CD4-positive, alpha-beta T cell treated with Interleukin-17A for 1 hour (primary cell): Measurements from ENCODE around the gene USP6.
"Not testable (repeated sequence)": the region's sequence is repeated elsewhere in the genome, so short reads cannot be mapped to it uniquely, and the experiment has no call there.

Experiments
- DNase-seq: peaks from one replicate; pipeline ENCODE4 v3.0.0-alpha.2; 2020

The USP6 gene

DNA sequence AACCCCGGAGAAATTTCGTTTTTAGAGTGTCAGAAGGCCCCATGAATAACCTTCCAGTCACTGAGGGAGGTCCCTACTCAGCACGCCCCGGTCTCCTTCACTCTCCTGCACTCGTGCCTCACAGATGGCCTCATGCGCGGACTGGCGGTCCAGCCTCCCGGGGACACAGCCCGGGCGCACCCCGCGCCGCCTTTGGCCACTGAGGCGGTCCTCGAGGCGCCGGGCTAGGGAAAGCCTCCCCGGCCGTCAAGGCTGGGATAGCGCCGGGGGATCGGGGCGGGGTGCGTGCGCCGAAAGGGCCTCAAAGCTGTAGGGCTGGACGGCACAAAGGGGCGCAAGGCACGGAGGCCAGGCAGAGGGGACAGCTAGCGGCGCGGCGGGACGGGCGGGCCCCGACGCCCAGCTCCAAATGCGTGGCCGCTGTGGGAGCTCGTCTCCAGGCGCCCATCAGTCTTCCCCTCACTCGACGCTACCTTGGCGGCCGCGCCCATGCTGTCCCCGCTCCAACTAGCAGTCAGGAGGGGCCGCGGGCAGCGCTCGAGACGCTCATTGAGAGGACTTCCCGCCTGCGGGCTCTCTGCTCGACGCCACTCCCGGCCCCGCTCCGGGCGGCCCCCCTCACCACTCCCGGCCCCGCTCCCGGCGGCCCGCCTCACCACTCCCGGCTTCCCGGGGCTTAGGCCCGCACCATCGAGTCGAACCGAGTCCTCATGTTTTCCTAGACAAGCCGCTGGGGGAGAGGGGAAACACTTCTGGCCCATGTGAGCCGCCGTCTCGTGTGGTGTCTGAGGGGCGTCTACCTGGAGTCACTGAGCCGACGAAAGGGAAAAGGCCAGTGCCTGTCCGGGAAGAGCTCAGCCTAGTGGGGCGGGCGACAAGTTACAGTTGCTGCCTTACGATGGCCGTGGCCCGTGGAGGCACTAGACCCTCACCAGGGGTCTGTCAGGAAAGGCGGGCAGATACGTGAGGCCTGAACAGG, at the start of gene USP6:
USP6 (plus strand) TSS at position 360 of the 979 bp plus-strand sequence. CDS start 14,336 bp downstream, outside the sequence.
- DNase-seq, result no peak

DNA sequence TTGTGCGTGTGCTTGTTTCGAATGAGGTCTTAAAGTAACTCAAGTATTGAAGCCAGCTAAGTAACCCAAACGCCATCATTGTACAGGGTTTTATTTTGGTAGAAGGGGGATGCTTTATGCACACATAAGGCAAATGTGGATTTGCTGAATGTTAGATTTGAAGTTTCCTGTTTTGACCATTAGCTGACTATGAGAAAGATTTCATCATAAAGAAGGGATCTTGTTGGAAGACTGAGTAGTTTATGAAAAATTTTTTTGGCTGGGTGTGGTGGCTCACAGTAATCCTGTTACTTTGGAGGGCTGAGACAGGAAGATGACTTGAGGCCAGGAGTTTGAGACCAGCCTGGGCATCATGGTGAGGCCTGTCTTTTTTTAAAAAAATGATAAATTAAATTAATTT, 47.6 kb upstream of the USP6 start:
- DNase-seq, result no peak

DNA sequence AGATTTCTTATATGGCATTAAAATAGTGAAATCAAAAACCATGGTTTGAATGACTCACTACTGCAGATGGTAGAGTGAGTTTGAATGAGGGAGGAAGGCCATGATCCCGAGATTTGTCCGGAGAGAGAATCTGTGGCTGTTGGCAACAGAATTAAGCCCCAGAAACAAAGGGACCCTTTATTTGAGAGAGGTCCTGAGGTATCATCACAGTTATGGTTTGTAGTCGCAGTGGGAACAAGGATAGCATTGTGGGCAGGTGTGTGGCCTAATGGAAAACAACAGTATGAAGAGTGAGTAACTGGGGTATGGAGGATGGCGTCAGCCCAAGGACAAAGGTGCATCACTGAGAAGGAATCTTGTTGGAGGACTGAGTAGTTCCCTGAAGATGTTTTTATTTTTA, 46.1 kb upstream of the USP6 start:
- DNase-seq, result no peak

DNA sequence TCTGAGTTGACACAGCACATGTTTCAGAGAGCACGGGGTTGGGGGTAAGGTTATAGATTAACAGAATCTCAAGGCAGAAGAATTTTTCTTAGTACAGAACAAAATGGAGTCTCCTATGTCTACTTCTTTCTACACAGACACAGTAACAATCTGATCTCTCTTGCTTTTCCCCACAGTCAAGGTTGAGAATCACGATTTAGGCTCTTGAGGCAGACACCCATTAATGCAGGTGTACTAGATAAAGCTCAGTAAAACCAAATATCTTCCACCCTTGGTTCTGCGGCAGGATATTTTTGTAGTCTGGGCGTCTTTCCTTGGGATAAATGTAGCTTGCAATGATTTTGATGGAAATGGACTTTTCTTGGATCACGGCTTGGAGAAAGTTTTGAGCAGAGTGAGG, 40.4 kb upstream of the USP6 start:
- DNase-seq, result not testable (repeated sequence)

DNA sequence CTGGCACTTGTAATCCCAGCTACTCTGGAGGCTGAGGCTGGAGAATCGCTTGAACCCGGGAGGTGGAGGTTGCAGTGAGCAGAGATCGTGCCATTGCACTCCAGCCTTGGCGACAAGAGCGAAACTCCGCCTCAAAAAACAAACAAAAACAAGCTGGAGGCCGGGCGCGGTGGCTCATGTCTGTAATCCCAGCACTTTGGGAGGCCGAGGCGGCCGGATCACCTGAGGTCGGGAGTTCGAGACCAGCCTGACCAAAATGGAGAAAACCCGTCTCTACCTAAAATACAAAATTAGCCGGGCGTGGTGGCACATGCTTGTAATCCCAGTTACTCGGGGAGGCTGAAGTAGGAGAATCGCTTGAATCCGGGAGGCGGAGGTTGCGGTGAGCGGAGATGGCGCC, 38.6 kb upstream of the USP6 start:
- not testable (repeated sequence) for DNase-seq

DNA sequence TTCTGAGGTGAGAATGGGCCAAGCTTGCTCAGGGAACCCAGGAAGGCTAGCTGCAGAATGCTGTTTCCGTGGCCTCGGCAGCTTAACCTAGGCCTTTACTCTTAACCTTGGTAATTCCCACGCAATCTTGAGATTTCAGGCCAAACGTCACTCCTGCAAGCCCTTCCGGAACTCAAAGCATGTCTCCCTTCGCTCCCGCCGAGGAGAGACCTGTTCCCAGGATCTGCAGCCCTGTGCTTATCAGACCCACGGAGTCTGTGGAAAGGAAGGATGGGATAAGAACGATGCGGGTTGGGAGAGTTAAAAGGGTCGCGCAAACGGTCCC, 38.1 kb upstream of the USP6 start:
- DNase-seq, result no peak

DNA sequence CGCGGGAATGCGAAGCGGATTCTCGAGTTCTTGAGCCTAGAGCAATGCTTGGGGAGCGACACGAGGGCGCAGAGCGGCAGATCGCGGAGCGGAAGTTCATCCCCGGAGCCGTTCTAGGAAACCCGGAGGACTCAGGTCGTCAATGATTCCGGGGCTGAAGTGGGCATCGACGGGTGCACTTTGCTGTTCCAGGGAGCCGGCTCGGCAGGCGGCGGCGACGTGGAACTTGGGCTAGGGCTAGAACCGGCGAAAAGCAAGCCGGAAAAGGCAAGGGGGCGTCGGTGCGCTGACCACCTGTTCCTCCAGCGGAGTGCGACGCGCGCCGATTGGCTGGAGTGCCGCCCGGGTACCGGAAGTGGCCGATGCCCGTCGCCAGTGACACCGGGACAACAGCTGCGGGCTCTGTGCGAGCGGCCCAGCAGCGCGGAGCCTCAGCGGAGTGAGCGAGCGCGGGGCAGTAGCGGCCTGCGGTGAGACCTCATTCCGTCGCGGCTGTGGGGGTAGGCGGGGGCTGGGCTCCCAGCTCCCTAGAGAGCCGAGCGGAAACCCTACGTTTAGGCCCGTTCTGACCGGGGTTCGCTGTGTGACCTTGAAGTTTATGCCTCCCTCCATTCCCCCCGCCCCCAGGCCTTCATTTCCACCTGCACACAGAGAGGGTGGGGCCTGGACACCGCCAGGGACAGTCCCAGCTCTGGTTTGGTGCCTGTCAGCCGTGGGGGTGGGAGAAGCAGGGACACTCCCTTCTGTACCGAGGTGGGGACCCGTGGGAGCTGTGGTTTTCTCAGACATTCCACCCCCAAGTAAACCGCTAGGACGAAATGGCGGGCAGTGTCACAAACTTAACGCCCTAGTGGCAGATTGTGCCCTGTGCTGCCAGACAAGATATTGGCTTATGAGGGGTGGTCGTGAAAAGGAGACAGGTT, 37.5 kb upstream of the USP6 start, which contains the start of gene ZFP3:
ZFP3 (plus strand) TSS at position 362 of the 923 bp plus-strand sequence. CDS start 13,038 bp downstream, outside the sequence.
- DNase-seq, result peak; percentile 82

DNA sequence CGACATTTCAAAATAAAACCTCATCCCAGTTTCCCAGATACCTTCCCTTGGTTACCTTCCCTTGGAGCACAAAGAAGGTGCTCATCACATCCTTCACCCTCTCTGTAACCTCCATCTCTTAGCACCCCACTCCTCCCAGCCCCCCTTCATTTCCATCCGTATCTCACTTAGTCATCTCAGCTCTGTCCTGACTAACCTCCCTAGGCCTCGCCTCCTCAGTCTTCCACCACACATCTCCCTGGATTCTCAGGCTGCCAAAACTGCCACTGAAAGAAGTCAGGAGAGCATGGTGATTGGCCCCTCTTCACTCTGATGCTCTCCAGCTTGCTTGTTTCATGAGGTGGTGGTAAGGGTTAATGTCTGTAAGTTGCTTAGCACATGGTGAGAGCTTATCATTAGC, 35.2 kb upstream of the USP6 start:
- DNase-seq, result no peak

DNA sequence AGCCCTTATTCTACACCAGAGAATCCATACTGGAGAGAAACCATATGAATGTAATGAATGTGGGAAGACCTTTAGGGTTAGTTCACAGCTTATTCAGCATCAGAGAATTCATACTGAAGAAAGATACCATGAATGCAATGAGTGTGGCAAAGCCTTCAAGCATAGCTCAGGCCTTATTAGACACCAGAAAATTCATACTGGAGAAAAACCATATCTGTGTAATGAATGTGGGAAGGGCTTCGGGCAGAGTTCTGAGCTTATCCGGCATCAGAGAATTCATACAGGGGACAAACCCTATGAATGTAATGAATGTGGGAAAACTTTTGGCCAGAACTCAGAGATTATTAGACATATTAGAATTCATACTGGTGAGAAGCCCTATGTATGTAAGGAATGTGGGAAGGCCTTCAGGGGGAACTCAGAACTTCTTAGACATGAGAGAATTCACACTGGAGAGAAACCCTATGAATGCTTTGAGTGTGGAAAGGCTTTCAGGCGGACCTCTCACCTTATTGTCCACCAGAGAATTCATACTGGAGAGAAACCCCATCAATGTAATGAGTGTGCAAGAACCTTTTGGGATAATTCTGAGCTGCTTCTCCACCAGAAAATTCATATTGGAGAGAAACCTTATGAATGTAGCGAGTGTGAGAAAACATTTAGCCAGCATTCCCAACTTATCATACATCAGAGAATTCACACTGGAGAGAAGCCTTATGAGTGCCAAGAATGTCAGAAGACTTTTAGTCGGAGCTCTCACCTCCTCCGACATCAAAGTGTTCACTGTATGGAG, 23.4 kb upstream of the USP6 start:
- DNase-seq, result no peak

DNA sequence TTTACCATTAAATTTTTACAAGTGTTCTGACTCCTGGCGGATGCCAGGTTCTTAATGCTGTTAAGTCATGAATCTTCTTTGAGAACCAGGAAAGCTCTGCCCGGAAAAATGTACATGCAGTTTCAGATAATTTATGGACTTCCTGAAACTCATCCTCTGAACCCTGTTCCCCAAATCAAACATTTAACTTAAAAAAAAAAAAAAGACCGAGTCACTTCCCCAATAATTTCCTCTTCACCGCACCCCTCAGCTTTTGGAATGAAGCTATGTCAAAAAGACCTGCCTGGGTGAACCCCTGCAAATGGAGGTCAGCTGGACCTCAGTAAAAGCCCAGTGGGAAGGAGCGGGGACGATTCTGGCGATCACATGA, 19.1 kb upstream of the USP6 start:
- no peak for DNase-seq

DNA sequence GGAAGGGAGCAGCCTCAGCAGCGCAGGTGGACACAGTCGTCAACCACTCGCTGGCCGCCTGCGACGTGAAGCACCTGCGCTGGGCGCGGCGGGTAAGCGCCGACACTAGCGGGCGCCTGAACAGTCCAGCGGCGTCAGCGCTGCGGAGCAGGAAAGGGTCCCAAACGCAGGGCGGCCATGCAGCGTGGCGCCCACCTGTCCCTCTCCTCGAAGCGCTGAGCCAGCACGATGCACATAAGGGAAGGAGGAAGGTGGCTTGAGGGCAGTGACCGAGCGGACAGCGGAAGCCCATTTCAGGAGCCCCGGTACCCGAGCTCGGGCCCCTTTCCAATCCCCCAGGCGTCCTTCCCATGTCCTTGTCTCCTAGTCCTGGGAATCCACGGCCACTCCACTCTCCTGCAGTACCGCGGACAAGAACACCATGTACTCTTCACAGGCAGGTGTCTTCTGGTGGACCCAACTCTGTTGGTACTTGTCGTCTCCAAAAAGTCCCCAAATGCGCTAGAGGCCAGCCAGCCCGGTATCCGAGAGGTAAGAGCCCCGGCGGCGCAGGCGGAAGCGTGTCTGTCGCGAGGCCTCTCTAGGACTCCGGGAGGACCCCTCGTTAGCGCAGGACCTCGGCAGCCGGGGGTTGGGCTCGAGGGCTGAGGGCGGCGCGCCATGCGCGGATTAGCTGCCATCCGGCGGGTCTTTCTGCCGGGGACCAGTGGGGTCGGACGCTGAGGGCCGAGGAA, 18.6 kb upstream of the USP6 start:
- peak; percentile 42 for DNase-seq

DNA sequence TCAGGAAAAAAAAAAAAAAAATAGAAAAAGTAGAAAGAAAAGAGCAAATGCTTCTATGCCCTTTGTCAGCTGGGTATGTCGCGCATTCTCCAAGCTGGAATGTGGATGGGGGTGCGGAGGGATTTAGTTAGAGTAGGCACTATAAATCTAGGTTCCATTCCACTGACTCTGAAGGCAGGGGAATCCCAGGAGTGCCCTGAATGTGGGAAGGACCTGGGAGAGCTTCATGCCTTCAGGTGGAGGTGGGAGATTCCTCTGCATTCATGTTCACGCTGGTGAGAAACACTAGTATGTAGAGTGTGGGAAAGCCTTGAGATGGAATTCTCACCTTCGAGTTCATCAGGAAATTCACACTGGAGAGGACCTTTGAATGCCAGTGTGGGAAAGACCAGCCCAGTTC, 16.6 kb upstream of the USP6 start:
- DNase-seq, result no peak

DNA sequence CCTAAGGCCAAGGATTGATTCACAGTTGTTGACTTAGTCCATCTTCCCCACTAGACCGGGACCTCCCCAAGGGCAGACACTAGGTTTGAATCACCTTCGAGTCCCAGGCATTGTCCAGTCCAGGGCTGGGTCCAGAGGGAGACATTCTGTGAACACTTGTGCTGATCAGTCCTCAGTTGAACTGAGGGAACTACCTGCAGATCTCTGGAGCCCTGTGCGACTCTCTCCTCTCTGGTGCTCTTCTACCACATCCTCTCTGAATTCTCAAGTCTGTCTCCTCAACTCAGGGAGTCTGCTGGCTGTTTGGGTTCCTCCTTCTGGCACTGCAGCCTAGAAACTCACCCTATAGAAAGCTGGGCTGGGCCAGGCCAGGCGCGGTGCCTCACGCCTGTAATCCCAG, 15.0 kb upstream of the USP6 start:
- no peak for DNase-seq

DNA sequence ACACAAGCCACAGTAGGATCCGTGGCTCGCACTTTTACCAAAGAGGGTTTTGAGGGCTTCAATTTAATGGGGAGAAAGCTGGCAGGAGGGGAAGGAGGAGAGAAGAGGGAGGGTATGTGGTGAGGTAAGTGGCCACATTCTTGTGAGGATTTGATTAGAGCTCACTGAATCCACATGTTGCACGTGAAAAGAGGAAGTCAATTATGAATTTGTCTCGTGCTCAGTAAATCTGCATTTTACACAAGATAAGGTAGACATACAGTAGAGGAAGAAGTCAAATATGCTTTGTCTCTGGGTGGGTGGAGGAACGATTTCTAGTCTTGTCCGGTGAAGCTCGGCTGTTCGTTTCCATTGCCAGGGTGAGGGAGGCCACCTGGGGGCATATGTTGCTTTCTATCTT, 5.0 kb upstream of the USP6 start:
- no peak for DNase-seq

DNA sequence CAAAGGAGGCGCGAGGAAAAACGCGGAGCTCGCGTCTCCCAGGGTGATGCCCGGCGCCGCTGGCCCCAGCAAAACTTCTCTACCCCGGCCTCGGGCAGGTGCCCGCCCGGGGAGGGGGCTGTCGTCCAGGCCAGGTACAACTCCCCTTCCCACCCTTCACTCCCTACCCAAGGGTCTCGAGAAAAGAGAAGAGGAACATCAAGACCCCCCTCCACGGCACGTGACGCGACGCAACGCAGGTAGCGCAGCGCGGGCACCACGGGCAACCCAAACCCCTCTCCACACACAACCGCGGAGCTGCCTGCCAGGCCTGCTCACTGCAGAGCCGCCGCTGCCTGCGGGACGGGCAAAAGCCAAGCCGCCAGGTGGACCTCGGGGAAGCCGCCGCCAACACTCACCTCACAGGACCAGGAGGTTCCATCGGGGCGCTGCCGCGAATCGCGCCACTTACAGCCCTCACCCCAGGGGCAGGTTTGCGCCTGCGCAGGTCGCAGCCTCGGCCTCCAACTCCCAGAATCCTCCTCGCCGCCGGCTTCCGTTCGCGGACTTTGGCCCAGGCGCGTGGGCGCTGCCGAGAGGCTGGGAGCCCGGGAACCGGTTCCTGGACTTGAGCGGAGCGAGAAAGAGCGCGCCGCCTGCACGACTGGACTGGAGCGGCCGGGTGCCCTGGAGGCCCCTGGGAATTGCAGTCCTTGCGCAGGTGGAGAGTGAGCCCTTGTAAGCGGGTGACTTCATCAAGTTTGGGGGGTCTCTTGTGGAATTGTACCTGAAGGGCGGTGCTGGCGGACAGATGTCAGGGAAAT, 4.2 kb upstream of the USP6 start, which contains the start of gene ZNF232:
ZNF232 (minus strand) TSS at position 477 of the 803 bp plus-strand sequence; CDS start at position 421, 56 bp downstream.
- peak; percentile 92 for DNase-seq

DNA sequence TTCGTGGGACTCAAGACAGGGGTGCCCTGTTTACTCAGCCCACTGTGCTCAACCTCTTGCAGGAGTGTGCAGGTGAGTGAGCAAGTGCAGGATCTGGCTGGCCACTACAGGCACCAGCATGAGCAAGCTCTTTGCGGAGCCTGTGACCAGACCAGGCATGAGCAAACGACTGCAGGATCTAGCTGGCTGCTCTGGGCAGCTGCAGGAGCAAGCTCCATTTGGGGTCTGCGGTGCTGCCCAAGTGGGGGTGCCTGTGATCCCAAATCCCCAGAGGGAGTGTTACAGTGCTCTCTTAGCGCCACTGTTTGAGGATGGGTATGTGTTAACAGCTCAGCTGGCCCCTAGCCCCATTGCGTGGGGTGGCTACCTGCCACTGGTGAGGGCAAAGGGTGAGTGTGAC, 2.4 kb downstream of the USP6 start:
- DNase-seq, result no peak

DNA sequence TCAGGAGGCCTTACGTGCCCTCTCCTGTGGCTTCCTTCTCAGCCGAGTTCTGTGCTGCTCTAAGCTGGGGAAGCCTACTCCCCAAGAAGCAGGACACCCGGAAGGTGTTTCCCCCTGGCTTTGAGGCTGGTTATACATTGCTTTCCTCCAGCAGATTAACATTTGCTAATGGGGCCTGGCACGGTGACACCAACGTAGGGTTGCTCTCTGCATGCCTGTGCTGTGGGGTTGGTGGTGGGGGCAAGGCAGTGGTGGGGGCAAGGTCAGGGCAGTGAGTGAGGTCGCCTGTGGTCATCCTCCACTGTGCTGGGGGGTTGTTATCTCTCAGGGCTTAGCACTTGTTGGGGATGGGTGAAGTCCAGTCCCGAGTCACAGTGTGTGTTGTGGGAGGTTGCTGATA, 4.2 kb downstream of the USP6 start:
- no peak for DNase-seq

DNA sequence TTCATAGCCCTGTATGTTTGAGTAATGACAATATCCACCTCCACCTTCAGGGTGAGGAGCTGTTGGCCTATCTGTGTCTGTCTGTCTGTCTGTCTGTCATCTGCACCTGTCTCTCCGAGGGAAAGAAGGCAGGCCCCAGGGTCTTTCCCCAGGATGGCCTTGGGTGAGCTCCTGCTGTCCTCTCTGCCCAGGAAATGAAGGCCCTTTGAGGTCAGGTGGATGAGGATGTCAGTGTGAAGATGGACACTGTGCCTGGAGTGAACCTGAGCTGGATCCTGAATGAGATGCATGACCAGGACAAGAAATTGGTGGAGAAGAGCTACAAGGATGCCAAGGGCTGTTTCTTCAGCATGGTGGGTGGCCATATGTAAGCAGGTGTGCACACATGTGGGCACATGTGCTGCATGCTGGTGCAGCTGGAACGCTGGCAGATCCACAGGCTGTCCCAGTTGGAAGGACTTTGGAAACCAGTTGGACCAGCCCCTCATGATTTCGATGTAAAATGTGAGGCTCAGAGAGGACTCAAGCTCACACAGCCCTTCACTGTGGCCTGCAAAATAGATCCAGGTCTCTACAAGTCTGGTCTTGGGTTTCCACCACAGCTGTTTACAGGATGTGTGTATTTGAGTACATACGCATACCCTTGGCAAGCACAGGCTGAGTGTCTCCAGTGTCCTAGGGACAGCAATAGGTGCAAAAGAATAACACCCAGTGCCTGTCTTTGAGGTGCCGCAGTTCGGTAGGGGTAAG, 4.8 kb downstream of the USP6 start:
- not testable (repeated sequence) for DNase-seq

DNA sequence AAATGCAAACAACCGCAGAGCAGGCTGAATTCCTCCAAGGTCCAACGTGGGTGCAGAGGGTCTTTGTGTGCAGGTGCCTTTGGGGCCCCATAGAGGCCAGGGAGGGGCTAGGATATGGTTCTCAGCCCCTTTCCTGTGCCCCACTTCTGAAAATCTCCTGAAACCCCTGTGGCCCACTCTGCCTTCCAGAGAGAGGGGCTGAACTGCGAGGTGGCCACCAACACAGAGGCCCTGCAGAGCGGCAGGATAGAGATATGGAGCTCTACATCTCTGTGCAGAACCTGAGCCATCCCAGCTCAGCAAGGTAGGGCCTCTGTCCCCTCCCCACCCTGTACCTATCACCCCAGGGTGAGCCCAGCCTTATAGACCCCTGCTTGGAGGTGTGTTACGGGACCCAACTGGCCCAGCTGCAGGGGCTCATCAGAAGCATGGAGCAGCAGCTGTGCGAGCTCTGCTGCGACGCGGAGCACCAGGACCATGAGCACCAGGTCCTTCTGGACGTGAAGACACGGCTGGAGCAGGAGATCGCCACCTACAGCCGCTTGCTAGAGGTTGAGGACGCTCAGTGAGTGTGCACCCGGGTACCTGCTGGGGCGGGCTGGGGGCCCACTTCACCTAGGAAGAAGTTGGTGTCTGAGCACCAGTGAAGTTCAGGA, 5.5 kb downstream of the USP6 start:
- no peak for DNase-seq

DNA sequence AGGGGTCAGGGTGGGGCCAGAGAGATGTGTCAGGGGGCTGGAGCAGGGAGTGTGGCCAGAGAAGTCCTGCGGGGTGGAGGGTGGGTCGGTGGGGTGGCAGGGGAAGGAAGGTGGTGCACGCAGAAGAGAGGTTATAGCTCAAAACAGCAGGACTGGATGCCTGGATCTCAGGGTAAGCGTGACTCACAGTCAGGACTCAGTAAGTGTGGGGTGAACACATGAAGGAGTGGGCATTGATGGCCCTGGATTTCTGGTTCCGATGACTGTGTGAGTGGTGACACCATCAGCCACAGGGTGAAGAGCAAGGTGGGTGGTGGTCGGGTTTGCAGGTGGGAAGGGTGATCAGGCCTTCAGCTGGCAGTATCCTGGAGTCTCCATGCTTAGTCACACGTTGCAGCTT, 6.2 kb downstream of the USP6 start:
- DNase-seq, result not testable (repeated sequence)
